Endothelial cell of umbilical vein (primary cell): ENCODE results near the gene COL18A1. TPM values are rescaled to one million over a fixed set of nuclear protein-coding genes. Genes with fewer than 3 reads are reported as not detected.

Experiments
- BruUV-seq: library from RNA; stranded (reverse); fragments of 400-500 nt; replicated peaks from 2 replicates; lab custom pipeline; 2021; lab: Mats Ljungman, UMichigan
- CTCF ChIA-PET: fragments of 300-600, 350-600 bp; sonication (Branson Sonifier 250); formaldehyde crosslinking; loops from one replicate; lab custom pipeline; 2021; ENCODE audit warnings: antibody characterized with exemption, inconsistent platforms; lab: Charles Lee
- POLR2A ChIA-PET: fragments of 300-600, 350-600 bp; sonication (Branson Sonifier 250); formaldehyde crosslinking; loops from one replicate; lab custom pipeline; 2021; ENCODE audit warnings: antibody characterized with exemption, inconsistent platforms; lab: Charles Lee
- DNase-seq: peaks from one replicate; pipeline ENCODE4 v3.0.0-alpha.2; 2011; ENCODE audit warnings: low read depth, low spot score
- FAIRE-seq: peaks from 2 replicates; lab custom pipeline; 2011; peaks lifted over from hg19 to GRCh38; lab: Jason Lieb, UNC
- H2AFZ ChIP-seq: 2 replicates; pipeline ENCODE4 v1.6.0; 2012; ENCODE audit warnings: low read depth, low read length, control low read depth, inconsistent platforms
- H3K27ac ChIP-seq: 2 replicates; pipeline ENCODE4 v1.5.1; 2011; ENCODE audit warnings: low read depth, mild to moderate bottlenecking, control low read depth, low read length, moderate library complexity; ENCODE audit not compliant: insufficient read depth
- H3K27me3 ChIP-seq, 2 experiments: 2 replicates each; pipeline versions ENCODE4 v1.6.0 to v1.6.1; 2011; ENCODE audit warnings: low read length in 2 of 2, mixed read lengths in 1 of 2; ENCODE audit not compliant: control insufficient read depth in 2 of 2, insufficient read depth in 2 of 2
- H3K36me3 ChIP-seq, 2 experiments: 2 replicates in 1 of 2; 3 replicates in 1 of 2; pipeline ENCODE4 v1.5.1; 2011; ENCODE audit warnings: low read length in 2 of 2, mild to moderate bottlenecking in 1 of 2, moderate library complexity in 1 of 2; ENCODE audit not compliant: control insufficient read depth in 2 of 2, insufficient read depth in 2 of 2; ENCODE audit errors: extremely low read depth in 1 of 2
- H3K4me1 ChIP-seq: 3 replicates; pipeline ENCODE4 v1.5.1; 2011; ENCODE audit warnings: mild to moderate bottlenecking, low read length; ENCODE audit not compliant: control insufficient read depth, insufficient read depth; ENCODE audit errors: extremely low read depth
- H3K4me2 ChIP-seq: 2 replicates; pipeline ENCODE4 v1.6.1; 2011; ENCODE audit warnings: low read length, control low read depth, mixed read lengths; ENCODE audit not compliant: insufficient read depth
- H3K4me3 ChIP-seq, 3 experiments: fragments of 200-600 bp in 1 of 3; sonication (generic), shearing (Covaris generic) in 1 of 3; replicated peaks in 1 of 3; 2 replicates each; pipeline ENCODE4 v1.5.1; 2011 to 2016; ENCODE audit warnings: control low read depth in 3 of 3, low read length in 3 of 3, mild to moderate bottlenecking in 2 of 3, inconsistent platforms in 1 of 3, low read depth in 1 of 3, moderate library complexity in 1 of 3; ENCODE audit not compliant: insufficient read depth in 1 of 3
- H3K79me2 ChIP-seq: 2 replicates; pipeline ENCODE4 v1.6.0; 2012; ENCODE audit warnings: low read length, inconsistent platforms; ENCODE audit not compliant: control insufficient read depth, insufficient read depth
- H3K9ac ChIP-seq: replicated peaks from 2 replicates; pipeline ENCODE3; 2011; ENCODE audit warnings: low read length, control low read depth; ENCODE audit not compliant: insufficient read depth; ENCODE audit errors: extremely low read depth
- H3K9me1 ChIP-seq: replicated peaks from 3 replicates; pipeline ENCODE4 v1.6.0; 2011; ENCODE audit warnings: mild to moderate bottlenecking, low read length; ENCODE audit not compliant: control insufficient read depth, insufficient read depth; ENCODE audit errors: extremely low read depth
- H3K9me3 ChIP-seq: replicated peaks from 2 replicates; pipeline ENCODE4 v1.5.1; 2012; ENCODE audit warnings: low read length, inconsistent platforms; ENCODE audit not compliant: control insufficient read depth, insufficient read depth
- H4K20me1 ChIP-seq: replicated peaks from 2 replicates; pipeline ENCODE3; 2011; ENCODE audit warnings: mild to moderate bottlenecking, low read length; ENCODE audit not compliant: control insufficient read depth, insufficient read depth; ENCODE audit errors: extremely low read depth
- EZH2 ChIP-seq: IDR thresholded peaks from 2 replicates; pipeline ENCODE4 v1.6.1; 2012; ENCODE audit warnings: borderline replicate concordance, low read depth, mild to moderate bottlenecking, moderate library complexity, low read length, inconsistent platforms; ENCODE audit not compliant: severe bottlenecking
- FOS ChIP-seq: IDR thresholded peaks from 2 replicates; pipeline ENCODE4 v1.6.1; 2011; ENCODE audit warnings: mild to moderate bottlenecking, low read length, moderate library complexity, borderline replicate concordance; ENCODE audit not compliant: insufficient read depth
- GATA2 ChIP-seq: IDR thresholded peaks from 2 replicates; pipeline ENCODE4 v1.7.0; 2011; ENCODE audit warnings: low read depth, mild to moderate bottlenecking, moderate library complexity, mixed read lengths, low read length; ENCODE audit not compliant: insufficient read length, insufficient read depth
- JUN ChIP-seq: IDR thresholded peaks from 2 replicates; pipeline ENCODE4 v1.6.1; 2011; ENCODE audit warnings: borderline replicate concordance, low read depth; ENCODE audit not compliant: insufficient read length, insufficient read depth
- MYC ChIP-seq: IDR thresholded peaks from one replicate; pipeline ENCODE4 v1.6.1; 2011; ENCODE audit warnings: mild to moderate bottlenecking, low read depth, low read length
- POLR2A ChIP-seq: IDR thresholded peaks from 2 replicates; pipeline ENCODE4 v1.6.1; 2012; ENCODE audit warnings: low read depth, mild to moderate bottlenecking, control low read depth, low read length
- POLR2AphosphoS5 ChIP-seq: IDR thresholded peaks from 2 replicates; pipeline ENCODE4 v1.6.1; 2012; ENCODE audit warnings: low read depth, mild to moderate bottlenecking, control low read depth, low read length, moderate library complexity; ENCODE audit not compliant: insufficient read depth
- dilution Hi-C: fragments of 300-500 bp; cut with MboI; formaldehyde crosslinking; loops from one replicate; pipeline ENCODE4 v1.15.0; 2019; ENCODE audit warnings: low sequenced_read_pairs; ENCODE audit not compliant: extremely low pct_ligation_motif_present
- intact Hi-C: fragments of 100-400 bp; cut with micrococcal nuclease; formaldehyde crosslinking; loops from one replicate; pipeline ENCODE4 v1.10.0; 2022
- polyA plus RNA-seq, 4 experiments: library from polyadenylated mRNA; depleted of rRNA in 3 of 4; stranded (reverse) in 3 of 4; unstranded in 1 of 4; fragments of >200 nt; gene quantifications; 2 replicates each; pipeline versions ENCODE4 v1.2.1 to v1.2.3, GENCODE V29; 2011 to 2012; ENCODE audit warnings: missing spikeins in 1 of 4
- total RNA-seq: library from RNA; stranded (reverse); gene quantifications from 2 replicates; pipeline ENCODE4 v1.2.3, GENCODE V29; 2021
- TF ChIP-seq, protein P1 (sequence below): IDR thresholded peaks from 2 replicates; pipeline ENCODE4 v1.6.1; 2011; ENCODE audit not compliant: insufficient read depth, insufficient read length
- TF ChIP-seq, protein P2 (sequence below), 2 donors: IDR thresholded peaks; 1 replicate in 1 of 2; 2 replicates in 1 of 2; pipeline ENCODE4 v1.5.1; 2011; ENCODE audit warnings: low read length in 2 of 2, mild to moderate bottlenecking in 2 of 2, moderate library complexity in 2 of 2, control low read depth in 1 of 2, inconsistent platforms in 1 of 2, low read depth in 1 of 2; ENCODE audit not compliant: insufficient read depth in 1 of 2; ENCODE audit errors: extremely low read depth in 1 of 2

The COL18A1 gene
- total and polyA plus RNA-seq, 2 donors (not counting 3 experiments of a cell fraction or from before 2014, with no cell fraction given): 198 to 252 TPM

DNA sequence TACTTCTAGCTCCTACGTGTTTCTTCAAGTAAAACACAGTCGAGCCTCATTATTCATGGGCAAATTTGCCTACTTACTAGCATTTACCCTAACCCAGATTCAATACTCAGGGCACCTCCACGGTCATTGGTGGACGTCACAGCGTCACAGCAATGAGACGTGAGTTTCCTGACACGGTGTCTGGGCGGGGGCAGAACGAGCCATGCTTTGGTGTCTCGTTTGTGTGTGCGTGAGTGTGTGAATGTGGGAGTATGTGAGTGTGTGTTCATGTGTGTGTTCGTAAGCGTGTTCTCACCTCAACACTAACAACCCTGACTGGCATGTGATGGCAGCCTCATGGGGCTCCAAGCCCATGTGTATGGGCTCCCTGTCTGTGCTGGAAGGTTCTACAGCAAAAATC, 17.5 kb upstream of the COL18A1 start:
- Histone ChIP-seq H3K9me1 (no peaks in the 10 kb centered on the region), H2AFZ (no peak overlapping the region), H3K27ac (no peak overlapping the region), H3K27me3 (peaks cover 0 to 2% of the 10 kb centered on the region in 2 experiments), H3K9ac (no peak overlapping the region), H3K4me1 (no peaks in the 10 kb centered on the region), H3K4me2 (no peak overlapping the region), H4K20me1 (no peaks in the 10 kb centered on the region), H3K79me2 (no peaks in the 10 kb centered on the region), H3K9me3 (no peaks in the 10 kb centered on the region), H3K4me3 (no peak overlapping the region), H3K36me3 (no peaks in the 10 kb centered on the region)
- ChIA-PET CTCF (interaction anchor here (1.0 to 2.1 kb wide), 10 partner anchors 11 to 247 kb away, joined by 3 to 11 read pairs (median 6); no protein-coding TSS in a partner anchor), POLR2A (no interaction called here)
- no peak for DNase-seq
- intact Hi-C loops: loop anchor here (2.0 kb wide), 1 partner anchor 23 kb away; no protein-coding TSS in a partner anchor
- dilution Hi-C loops: no loop called here
- BruUV-seq: no TSS peak
- no peak for FAIRE-seq
- TF ChIP-seq, protein P1, sequence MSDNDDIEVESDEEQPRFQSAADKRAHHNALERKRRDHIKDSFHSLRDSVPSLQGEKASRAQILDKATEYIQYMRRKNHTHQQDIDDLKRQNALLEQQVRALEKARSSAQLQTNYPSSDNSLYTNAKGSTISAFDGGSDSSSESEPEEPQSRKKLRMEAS: no peak
- TF ChIP-seq MYC (no peak), POLR2A (no peak), FOS (no peak), POLR2AphosphoS5 (no peak), GATA2 (no peak), JUN (no peak), EZH2 (no peak)
- TF ChIP-seq, protein P2, sequence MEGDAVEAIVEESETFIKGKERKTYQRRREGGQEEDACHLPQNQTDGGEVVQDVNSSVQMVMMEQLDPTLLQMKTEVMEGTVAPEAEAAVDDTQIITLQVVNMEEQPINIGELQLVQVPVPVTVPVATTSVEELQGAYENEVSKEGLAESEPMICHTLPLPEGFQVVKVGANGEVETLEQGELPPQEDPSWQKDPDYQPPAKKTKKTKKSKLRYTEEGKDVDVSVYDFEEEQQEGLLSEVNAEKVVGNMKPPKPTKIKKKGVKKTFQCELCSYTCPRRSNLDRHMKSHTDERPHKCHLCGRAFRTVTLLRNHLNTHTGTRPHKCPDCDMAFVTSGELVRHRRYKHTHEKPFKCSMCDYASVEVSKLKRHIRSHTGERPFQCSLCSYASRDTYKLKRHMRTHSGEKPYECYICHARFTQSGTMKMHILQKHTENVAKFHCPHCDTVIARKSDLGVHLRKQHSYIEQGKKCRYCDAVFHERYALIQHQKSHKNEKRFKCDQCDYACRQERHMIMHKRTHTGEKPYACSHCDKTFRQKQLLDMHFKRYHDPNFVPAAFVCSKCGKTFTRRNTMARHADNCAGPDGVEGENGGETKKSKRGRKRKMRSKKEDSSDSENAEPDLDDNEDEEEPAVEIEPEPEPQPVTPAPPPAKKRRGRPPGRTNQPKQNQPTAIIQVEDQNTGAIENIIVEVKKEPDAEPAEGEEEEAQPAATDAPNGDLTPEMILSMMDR (IDR thresholded peaks at IDR 0.05; ENCODE audit: extremely low read depth in 1 of 2, insufficient read depth in 1 of 2, low read depth in 1 of 2, low read length in 2 of 2): no peak
